ENCODE results near the gene AMIGO1. TPM values are rescaled to one million over a fixed set of nuclear protein-coding genes. Genes with fewer than 3 reads are reported as not detected.

Gene AMIGO1
- 1 to 10 TPM; 1.8 to 2.2 TPM for total RNA-seq

DNA sequence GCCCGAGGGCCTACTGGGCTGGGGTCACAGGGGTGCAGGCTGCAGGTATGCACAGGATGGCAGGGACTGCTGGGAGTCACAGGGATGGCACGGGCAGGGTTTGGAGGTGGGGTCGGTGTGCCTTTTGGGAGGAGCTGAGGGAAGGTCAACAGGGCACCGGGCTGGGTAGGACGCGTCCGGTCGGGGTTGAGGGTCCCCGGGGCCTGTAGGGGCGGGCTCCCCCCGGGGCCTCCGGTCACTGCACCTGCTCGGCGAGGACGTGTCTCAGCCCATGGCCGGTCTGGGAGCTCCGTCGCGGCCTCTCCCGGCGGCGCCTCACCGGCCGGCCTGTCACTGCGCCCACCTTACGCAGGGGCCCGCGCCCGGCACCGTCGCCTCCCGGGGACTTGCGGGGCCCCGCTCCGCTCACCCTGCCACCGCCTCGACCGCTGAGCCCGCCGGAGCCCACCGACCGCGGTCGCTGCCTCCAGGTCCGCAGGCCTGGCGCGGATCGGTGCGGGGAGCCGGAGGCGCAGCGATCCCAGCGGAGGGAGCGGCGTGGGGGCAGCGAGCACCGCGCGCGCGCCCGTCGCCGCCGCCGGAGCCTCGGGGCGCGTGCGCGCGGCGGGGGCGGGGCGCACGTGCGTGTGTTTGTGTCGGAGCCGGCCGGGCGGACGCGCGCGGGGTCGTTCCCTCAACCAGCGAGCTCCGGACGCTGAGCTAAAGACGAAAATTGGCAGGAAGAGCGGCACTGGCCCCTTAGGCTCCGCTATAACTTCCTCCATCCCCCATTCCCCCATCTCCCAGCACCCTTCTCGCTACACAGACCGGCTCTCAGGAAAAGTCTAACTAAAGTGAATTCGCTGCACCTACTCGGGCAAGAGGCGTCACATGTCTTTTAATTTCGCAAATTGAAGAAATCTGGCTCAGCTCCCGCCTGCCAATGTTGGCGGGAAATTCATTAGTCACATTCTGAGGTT lies at the start of gene AMIGO1:
Gene AMIGO1, minus strand, starts transcription at position 552 of the 959 bp plus-strand sequence. CDS start 815 bp downstream, outside the sequence.
- H3K4me1 Mint-ChIP-seq (ENCODE audit: low read depth) = peaks cover 55% of the 10 kb centered on the region

DNA sequence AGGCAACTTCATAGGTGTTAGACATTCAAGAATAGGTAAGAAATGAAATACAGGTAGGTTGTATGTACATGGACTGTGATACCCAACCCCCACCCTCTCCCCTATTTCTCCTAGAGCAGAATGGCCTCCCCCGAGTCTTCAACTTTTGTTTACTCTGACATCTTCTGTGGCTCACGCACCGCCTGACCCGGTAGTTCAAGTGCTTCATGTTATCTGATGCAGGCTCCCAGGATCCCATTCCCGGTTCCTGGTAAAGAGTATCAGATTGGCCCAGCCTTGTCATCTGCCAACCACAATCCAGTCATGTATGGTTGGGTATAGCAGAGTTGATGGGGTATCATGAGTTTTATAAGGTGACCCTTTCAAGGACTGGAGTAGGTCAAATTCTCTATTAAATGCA lies 48.0 kb upstream of the AMIGO1 start:
- DNase-seq = no peak
- no peak overlapping the region for H3K27ac Mint-ChIP-seq
- H3K36me3 Mint-ChIP-seq = peaks cover 2% of the 10 kb centered on the region
- ChIA-PET POLR2A (no interaction called here), CTCF (interaction anchor here (1.2 to 2.9 kb wide), 2 partner anchors 83 to 216 kb away, joined by 3 to 12 read pairs; no protein-coding TSS in a partner anchor)
- H3K4me1 Mint-ChIP-seq (ENCODE audit: low read depth) = peaks cover 67% of the 10 kb centered on the region
- H3K4me3 Mint-ChIP-seq = no peak overlapping the region
- no peaks in the 10 kb centered on the region for H3K27me3 Mint-ChIP-seq
- no peaks in the 10 kb centered on the region for H3K9me3 Mint-ChIP-seq
- intact Hi-C loops (cut with micrococcal nuclease) = no loop called here

More for the DNA sequence above, at the start of gene AMIGO1:
- no peaks in the 10 kb centered on the region for H3K27me3 Mint-ChIP-seq
- peak within 1 kb of the TSS; percentile 67 for H3K27ac Mint-ChIP-seq
- peak; percentile 67 for DNase-seq
- ChIA-PET POLR2A (interaction anchor here (0.9 to 3.6 kb wide), 3 partner anchors 12 to 39 kb away, joined by 3 to 15 read pairs (median 11); partner anchors contain the start of genes CYB561D1 and GNAI3), CTCF (interaction anchor here (1.0 to 31.5 kb wide), 9 partner anchors 11 to 226 kb away, joined by 3 to 1096 read pairs (median 5); partner anchors contain the start of genes ATXN7L2, CYB561D1, GNAI3 and GPR61)
- intact Hi-C loops (cut with micrococcal nuclease) = loop anchor here (2.0 kb wide), 1 partner anchor 25 kb away; no protein-coding TSS in a partner anchor
- H3K36me3 Mint-ChIP-seq = no peaks in the 10 kb centered on the region
- H3K4me3 Mint-ChIP-seq = peak within 1 kb of the TSS; percentile 82
- no peaks in the 10 kb centered on the region for H3K9me3 Mint-ChIP-seq

GRCh38 chr1:109556563-109556962 lies 47.0 kb upstream of the AMIGO1 start:
- Mint-ChIP-seq H3K27me3 (no peaks in the 10 kb centered on the region), H3K4me3 (no peak overlapping the region), H3K27ac (no peak overlapping the region), H3K9me3 (no peaks in the 10 kb centered on the region), H3K4me1 (ENCODE audit: low read depth) (peaks cover 66% of the 10 kb centered on the region), H3K36me3 (peaks cover 2% of the 10 kb centered on the region)
- ChIA-PET POLR2A (no interaction called here), CTCF (interaction anchor here (0.7 kb wide), 1 partner anchor 83 kb away, joined by 3 read pairs; no protein-coding TSS in a partner anchor)
- DNase-seq = no peak
- intact Hi-C loops (cut with micrococcal nuclease) = no loop called here

GRCh38 chr1:109548321-109549267 lies 39.1 kb upstream of the AMIGO1 start, which contains the start of gene GNAI3:
Gene GNAI3 (plus strand): TSS chr1:109548615. CDS start chr1:109548721, 106 bp downstream.
- Mint-ChIP-seq H3K4me1 (ENCODE audit: low read depth) (peaks cover 41% of the 10 kb centered on the region), H3K9me3 (no peaks in the 10 kb centered on the region), H3K27ac (peak within 1 kb of the TSS; percentile 94), H3K27me3 (no peaks in the 10 kb centered on the region), H3K4me3 (peak within 1 kb of the TSS; percentile 86), H3K36me3 (peaks cover 5% of the 10 kb centered on the region)
- ChIA-PET CTCF (interaction anchor here (0.9 to 3.2 kb wide), 20 partner anchors 13 to 481 kb away, joined by 3 to 52 read pairs (median 4); partner anchors contain the start of genes AHCYL1, AMPD2, ATXN7L2 and CYB561D1), POLR2A (interaction anchor here (0.9 to 2.7 kb wide), 20 partner anchors 13 to 436 kb away, joined by 3 to 35 read pairs (median 5); partner anchors contain the start of genes AHCYL1, AMIGO1, AMPD2 and ATXN7L2)
- intact Hi-C loops (cut with micrococcal nuclease) = loop anchor here (1.0 to 10.0 kb wide), 5 partner anchors 73 to 801 kb away; partner anchors contain the start of genes PSMA5, STRIP1 and STXBP3
- peak; percentile 98 for DNase-seq

DNA sequence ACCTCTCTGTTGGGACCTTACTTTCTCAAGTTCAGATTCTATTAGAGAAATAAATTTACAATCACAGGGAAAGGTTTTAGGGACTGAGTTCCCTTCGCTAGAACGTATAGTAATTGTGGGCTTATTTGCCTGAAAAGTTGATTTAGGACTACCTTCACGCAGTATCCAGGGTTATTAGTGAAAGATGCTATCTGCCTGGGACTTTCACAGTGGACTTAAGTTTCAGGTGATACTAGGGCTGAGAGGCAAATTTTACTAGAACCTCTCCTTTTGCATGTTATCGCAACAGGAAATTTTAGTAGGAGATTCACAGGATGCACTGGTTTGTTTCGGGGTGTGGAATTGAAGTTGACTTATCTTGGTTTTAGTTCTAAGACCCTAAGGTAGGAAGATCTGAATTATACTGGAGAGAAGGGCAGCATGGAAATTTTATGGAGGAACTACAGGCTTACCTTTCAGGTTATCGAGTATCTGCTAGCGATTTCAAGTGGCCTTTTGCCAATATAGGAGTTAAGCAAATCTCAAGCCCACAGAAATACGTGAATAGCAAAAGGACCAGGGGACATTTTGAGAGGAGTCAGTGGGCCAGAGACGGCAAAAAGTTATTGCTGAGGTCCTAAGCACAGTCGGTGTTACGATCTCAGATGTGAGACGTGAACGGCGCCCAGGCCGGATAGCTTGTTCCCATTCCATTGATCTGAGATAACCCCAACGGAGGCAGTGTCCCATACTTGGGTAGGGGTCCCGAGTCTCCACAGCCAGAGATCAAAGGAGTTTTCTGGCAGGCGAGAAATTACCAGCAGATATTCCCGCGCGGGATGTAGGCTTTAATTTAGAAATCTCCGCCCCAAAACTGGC lies 38.2 kb upstream of the AMIGO1 start:
- intact Hi-C loops (cut with micrococcal nuclease) = loop anchor here (1.0 to 10.0 kb wide), 5 partner anchors 74 to 800 kb away; partner anchors contain the start of genes PSMA5, STRIP1 and STXBP3
- peak; percentile 48 for DNase-seq
- Mint-ChIP-seq H3K4me3 (peak overlapping the region; percentile 86), H3K27me3 (no peaks in the 10 kb centered on the region), H3K27ac (peak overlapping the region; percentile 94), H3K36me3 (peaks cover 5% of the 10 kb centered on the region), H3K9me3 (no peaks in the 10 kb centered on the region), H3K4me1 (ENCODE audit: low read depth) (peaks cover 36% of the 10 kb centered on the region)
- ChIA-PET CTCF (interaction anchor here (0.8 to 5.2 kb wide), 19 partner anchors 10 to 481 kb away, joined by 3 to 130 read pairs (median 23); partner anchors contain the start of genes AHCYL1, AMPD2, ATXN7L2 and CYB561D1), POLR2A (interaction anchor here (0.9 to 2.7 kb wide), 17 partner anchors 14 to 437 kb away, joined by 3 to 35 read pairs (median 5); partner anchors contain the start of genes AHCYL1, AMIGO1, AMPD2 and ATXN7L2)

DNA sequence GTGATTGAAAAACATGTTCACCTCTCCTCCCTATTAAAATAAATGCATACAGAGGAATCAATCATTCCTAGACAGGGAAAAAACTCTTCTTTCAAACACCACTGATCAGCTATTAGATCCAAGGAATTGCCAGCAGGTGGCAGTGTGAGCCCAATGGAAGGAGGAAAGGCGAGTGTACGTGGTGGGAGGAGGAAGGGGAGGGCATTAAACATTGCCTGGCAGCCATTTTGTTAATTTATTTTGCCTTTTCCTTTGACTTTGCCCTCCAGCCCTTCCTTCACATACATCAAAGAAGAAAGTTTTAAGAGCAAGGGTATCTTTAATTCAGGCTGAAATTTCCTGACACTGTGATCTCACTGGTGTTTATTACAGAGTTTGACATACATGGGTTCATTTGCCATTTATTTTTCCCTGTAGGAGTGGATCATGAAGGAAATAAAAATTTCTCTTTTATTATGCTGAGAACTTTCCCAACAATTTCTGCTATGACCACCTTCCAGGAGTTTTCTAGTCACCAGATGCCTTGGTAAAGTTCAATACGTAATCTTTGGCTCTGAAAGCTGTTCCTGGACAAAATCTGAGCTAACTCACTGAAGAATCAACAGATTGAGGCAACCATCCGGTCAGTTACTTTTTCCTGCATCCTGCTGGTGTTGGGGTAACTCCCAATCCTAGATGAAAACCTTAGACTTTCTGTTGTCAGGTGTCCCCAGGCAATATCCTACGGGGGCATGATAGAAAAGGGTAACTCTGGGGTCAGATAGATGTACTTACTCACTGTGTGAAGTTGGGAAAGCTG lies 37.0 kb upstream of the AMIGO1 start:
- Mint-ChIP-seq H3K27ac (peak overlapping the region; percentile 94), H3K4me3 (peak overlapping the region; percentile 86), H3K9me3 (no peaks in the 10 kb centered on the region), H3K27me3 (no peaks in the 10 kb centered on the region), H3K36me3 (peaks cover 4% of the 10 kb centered on the region), H3K4me1 (ENCODE audit: low read depth) (peaks cover 33% of the 10 kb centered on the region)
- peak; percentile 93 for DNase-seq
- intact Hi-C loops (cut with micrococcal nuclease) = loop anchor here (1.0 to 10.0 kb wide), 7 partner anchors 84 to 799 kb away; partner anchors contain the start of genes AHCYL1, STRIP1 and STXBP3
- ChIA-PET CTCF (interaction anchor here (0.5 to 5.2 kb wide), 36 partner anchors 9 to 584 kb away, joined by 3 to 130 read pairs (median 5); partner anchors contain the start of genes AHCYL1, AMIGO1, AMPD2 and CYB561D1), POLR2A (interaction anchor here (0.6 to 2.7 kb wide), 9 partner anchors 62 to 438 kb away, joined by 3 to 13 read pairs (median 4); partner anchors contain the start of genes AHCYL1, AMPD2, ATXN7L2 and GNAT2)

DNA sequence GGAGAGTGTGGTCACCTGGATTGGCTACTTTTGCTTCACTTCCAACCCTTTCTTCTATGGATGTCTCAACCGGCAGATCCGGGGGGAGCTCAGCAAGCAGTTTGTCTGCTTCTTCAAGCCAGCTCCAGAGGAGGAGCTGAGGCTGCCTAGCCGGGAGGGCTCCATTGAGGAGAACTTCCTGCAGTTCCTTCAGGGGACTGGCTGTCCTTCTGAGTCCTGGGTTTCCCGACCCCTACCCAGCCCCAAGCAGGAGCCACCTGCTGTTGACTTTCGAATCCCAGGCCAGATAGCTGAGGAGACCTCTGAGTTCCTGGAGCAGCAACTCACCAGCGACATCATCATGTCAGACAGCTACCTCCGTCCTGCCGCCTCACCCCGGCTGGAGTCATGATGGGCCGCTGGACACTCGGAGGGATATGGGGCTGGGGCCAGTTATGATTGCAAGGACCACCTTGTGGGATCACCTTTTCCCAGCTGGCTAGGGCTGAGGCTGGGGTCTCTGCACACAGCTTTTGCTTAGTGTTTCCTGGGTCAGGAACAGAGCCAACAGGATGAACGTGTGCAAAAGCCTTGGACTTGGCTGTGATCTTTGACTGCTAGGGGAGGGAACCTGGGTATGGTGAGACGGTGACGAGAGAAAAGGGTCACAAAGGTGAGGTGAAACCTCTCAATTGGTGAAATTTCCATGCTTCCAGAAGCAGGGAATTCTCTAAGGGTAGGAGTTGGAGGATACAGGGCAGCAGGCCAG lies 34.6 kb upstream of the AMIGO1 start:
- H3K9me3 Mint-ChIP-seq = no peaks in the 10 kb centered on the region
- ChIA-PET POLR2A (no interaction called here), CTCF (interaction anchor here (1.1 to 5.2 kb wide), 7 partner anchors 11 to 441 kb away, joined by 4 to 130 read pairs (median 50); partner anchors contain the start of genes AHCYL1 and GSTM4)
- no peak overlapping the region for H3K4me3 Mint-ChIP-seq
- intact Hi-C loops (cut with micrococcal nuclease) = loop anchor here (10.0 kb wide), 1 partner anchor 361 kb away; no protein-coding TSS in a partner anchor
- H3K4me1 Mint-ChIP-seq (ENCODE audit: low read depth) = peaks cover 13% of the 10 kb centered on the region
- H3K27ac Mint-ChIP-seq = no peak overlapping the region
- DNase-seq = no peak
- peaks cover 3% of the 10 kb centered on the region for H3K36me3 Mint-ChIP-seq
- H3K27me3 Mint-ChIP-seq = no peaks in the 10 kb centered on the region

DNA sequence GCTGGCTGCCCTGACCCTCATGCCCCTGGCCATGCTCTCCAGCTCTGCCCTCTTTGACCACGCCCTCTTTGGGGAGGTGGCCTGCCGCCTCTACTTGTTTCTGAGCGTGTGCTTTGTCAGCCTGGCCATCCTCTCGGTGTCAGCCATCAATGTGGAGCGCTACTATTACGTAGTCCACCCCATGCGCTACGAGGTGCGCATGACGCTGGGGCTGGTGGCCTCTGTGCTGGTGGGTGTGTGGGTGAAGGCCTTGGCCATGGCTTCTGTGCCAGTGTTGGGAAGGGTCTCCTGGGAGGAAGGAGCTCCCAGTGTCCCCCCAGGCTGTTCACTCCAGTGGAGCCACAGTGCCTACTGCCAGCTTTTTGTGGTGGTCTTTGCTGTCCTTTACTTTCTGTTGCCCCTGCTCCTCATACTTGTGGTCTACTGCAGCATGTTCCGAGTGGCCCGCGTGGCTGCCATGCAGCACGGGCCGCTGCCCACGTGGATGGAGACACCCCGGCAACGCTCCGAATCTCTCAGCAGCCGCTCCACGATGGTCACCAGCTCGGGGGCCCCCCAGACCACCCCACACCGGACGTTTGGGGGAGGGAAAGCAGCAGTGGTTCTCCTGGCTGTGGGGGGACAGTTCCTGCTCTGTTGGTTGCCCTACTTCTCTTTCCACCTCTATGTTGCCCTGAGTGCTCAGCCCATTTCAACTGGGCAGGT lies 33.9 kb upstream of the AMIGO1 start:
- DNase-seq = no peak
- POLR2A ChIA-PET = no interaction called here
- CTCF ChIA-PET = interaction anchor here (1.1 to 5.2 kb wide), 7 partner anchors 10 to 442 kb away, joined by 4 to 130 read pairs (median 50); partner anchors contain the start of genes AHCYL1 and GSTM4

More for the DNA sequence above, 33.9 kb upstream of the AMIGO1 start:
- H3K27me3 Mint-ChIP-seq = no peaks in the 10 kb centered on the region
- H3K9me3 Mint-ChIP-seq = no peaks in the 10 kb centered on the region
- peaks cover 10% of the 10 kb centered on the region for H3K4me1 Mint-ChIP-seq (ENCODE audit: low read depth)
- H3K4me3 Mint-ChIP-seq = no peak overlapping the region
- peaks cover 1% of the 10 kb centered on the region for H3K36me3 Mint-ChIP-seq
- no peak overlapping the region for H3K27ac Mint-ChIP-seq
- intact Hi-C loops (cut with micrococcal nuclease) = loop anchor here (10.0 kb wide), 1 partner anchor 361 kb away; no protein-coding TSS in a partner anchor
